OCI-LY1 (cell line): ENCODE measurements around the gene TAF6L.

ENCODE experiments used
- EZH2 ChIP-seq: fragments of 200-600 bp; sonication (generic), shearing (Covaris generic); IDR thresholded peaks from 2 replicates; pipeline ENCODE4 v1.8.0; 2017; ENCODE audit warnings: borderline replicate concordance, mixed run types, mild to moderate bottlenecking, antibody characterized with exemption, low read length, moderate library complexity, mixed read lengths
- TF ChIP-seq, protein P1 (sequence below): fragments of 200-600 bp; sonication (generic), shearing (Covaris generic); IDR thresholded peaks from 2 replicates; pipeline ENCODE4 v1.5.1; 2017; ENCODE audit warnings: mild to moderate bottlenecking, antibody characterized with exemption, low read length, moderate library complexity, mixed read lengths

DNA sequence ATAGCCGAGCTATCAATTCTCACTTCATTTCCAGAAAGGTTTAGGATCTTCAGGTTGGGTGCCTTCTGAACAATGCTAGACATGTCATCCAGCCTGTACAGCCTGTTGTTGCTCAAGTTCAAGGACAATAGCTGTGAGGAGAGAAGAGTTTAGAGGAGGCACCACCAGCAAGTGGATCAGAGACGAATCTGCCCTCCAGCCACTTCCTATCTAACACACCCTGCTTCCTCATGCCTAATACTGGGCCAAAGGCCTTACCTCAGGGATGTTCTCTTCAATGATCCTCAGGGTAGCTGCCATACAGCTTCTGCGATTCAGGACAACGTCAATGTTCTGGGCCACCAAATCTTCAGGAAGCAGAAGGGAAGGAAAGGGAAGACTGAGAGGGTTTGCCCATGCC, 29.9 kb downstream of the TAF6L start:
- TF ChIP-seq, protein P1, sequence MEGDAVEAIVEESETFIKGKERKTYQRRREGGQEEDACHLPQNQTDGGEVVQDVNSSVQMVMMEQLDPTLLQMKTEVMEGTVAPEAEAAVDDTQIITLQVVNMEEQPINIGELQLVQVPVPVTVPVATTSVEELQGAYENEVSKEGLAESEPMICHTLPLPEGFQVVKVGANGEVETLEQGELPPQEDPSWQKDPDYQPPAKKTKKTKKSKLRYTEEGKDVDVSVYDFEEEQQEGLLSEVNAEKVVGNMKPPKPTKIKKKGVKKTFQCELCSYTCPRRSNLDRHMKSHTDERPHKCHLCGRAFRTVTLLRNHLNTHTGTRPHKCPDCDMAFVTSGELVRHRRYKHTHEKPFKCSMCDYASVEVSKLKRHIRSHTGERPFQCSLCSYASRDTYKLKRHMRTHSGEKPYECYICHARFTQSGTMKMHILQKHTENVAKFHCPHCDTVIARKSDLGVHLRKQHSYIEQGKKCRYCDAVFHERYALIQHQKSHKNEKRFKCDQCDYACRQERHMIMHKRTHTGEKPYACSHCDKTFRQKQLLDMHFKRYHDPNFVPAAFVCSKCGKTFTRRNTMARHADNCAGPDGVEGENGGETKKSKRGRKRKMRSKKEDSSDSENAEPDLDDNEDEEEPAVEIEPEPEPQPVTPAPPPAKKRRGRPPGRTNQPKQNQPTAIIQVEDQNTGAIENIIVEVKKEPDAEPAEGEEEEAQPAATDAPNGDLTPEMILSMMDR: no peak
- TF ChIP-seq EZH2: no peak
